ENCODE measurements around the gene NKD2. TPM values are rescaled to one million over a fixed set of nuclear protein-coding genes. Genes with fewer than 3 reads are reported as not detected.

NKD2 gene
- total and polyA plus RNA-seq, 2 of the 4 experiments (the other 2 are of a cell fraction), result not detected

DNA sequence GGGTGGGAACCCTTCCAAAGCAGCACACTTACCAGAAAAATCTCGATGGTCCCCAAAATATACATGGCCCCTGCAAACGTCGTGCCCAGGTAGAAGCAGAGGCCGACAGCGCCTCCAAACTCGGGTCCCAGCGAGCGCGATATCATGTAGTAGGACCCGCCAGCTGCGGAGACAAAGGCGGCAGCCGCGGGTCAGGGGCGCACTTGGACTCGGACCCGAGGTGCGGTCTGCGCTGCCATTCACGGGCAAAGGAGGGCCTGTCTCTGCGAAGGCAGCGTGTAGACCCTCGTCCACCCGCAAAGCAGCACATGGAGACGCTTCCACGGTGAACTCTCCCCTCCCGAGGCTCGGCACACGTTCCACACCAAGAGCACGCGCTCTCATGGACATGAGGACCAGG, 78.3 kb downstream of the NKD2 start:
- Histone ChIP-seq H3K18ac (ENCODE audit: low read depth, low read length) (no peak overlapping the region), H4K20me1 (ENCODE audit: insufficient read depth, low read length) (no peaks in the 10 kb centered on the region; the same call in 1 of the 2 replicates), H4K5ac (ENCODE audit: low read depth, low read length) (no peak overlapping the region), H3K56ac (ENCODE audit: extremely low read depth, insufficient read depth, low read length) (no peak overlapping the region), H2AK5ac (ENCODE audit: low read depth, low read length) (no peak overlapping the region), H3K27ac (ENCODE audit: insufficient read depth, low read length) (no peak overlapping the region), H4K8ac (ENCODE audit: low read depth in 2 of 2, low read length in 2 of 2) (no peak overlapping the region), H3K36me3 (ENCODE audit: control insufficient read depth, insufficient read depth, low read length) (peaks cover 27% of the 10 kb centered on the region; the same call in 1 of the 2 replicates), H2BK15ac (ENCODE audit: low read depth, low read length) (no peak overlapping the region), H2BK5ac (ENCODE audit: low read depth, low read length, poor library complexity, severe bottlenecking) (no peak overlapping the region), H3K14ac (replicated peaks; ENCODE audit: low read depth, low read length) (no peak overlapping the region), H3K79me1 (ENCODE audit: low read depth in 1 of 2, low read length in 2 of 2) (no peaks in the 10 kb centered on the region), H3K4me2 (ENCODE audit: low read depth, low read length) (no peak overlapping the region), H3K4me1 (ENCODE audit: control insufficient read depth, insufficient read depth, low read length) (no peaks in the 10 kb centered on the region), H3K23ac (ENCODE audit: low read depth, low read length) (no peak overlapping the region), H3K9me3 (ENCODE audit: control insufficient read depth, insufficient read depth, low read length) (no peaks in the 10 kb centered on the region), H2AK9ac (replicated peaks; ENCODE audit: low read depth, low read length, poor library complexity) (no peak overlapping the region), H3K4ac (ENCODE audit: low read depth, low read length) (no peak overlapping the region), H2BK20ac (ENCODE audit: low read depth, low read length) (no peak overlapping the region), H3K4me3 (ENCODE audit: insufficient read depth, low read depth, low read length) (no peak overlapping the region), H3K9me1 (ENCODE audit: insufficient read depth, low read length) (no peaks in the 10 kb centered on the region), H2AFZ (replicated peaks; ENCODE audit: low read length, poor library complexity) (no peak overlapping the region), H3K27me3 (ENCODE audit: control insufficient read depth, insufficient read depth, low read length) (no peaks in the 10 kb centered on the region), H4K91ac (ENCODE audit: insufficient read depth, low read depth, low read length) (no peak overlapping the region), H3K9ac (ENCODE audit: low read depth, low read length) (no peak overlapping the region), H2BK120ac (ENCODE audit: low read depth, low read length) (no peak overlapping the region)
- no peak for DNase-seq
- no TSS peak for BruUV-seq (replicated peaks)
- dilution Hi-C loops (cut with HindIII; ENCODE audit: low sequenced_read_pairs, unreplicated experiment), result no loop called here
- WGBS, 2 experiments (ENCODE audit: extremely low coverage in 2 of 2, insufficient read length in 1 of 2), result 95% methylated on average over 23 of the region's 31 CpGs; no CpG with 5 or more reads in 1 of the 2 experiments
- POLR2A ChIA-PET (ENCODE audit: unreplicated experiment), result no interaction called here
- TF ChIP-seq NFE2L2 (IDR thresholded peaks at IDR 0.05; ENCODE audit: low read depth, low read length) (no peak), FOS (IDR thresholded peaks at IDR 0.05; ENCODE audit: low read depth, low read length) (no peak), CEBPB (IDR thresholded peaks at IDR 0.05; ENCODE audit: low read depth, low read length) (no peak), MAZ (IDR thresholded peaks at IDR 0.05; ENCODE audit: borderline replicate concordance, low read depth, low read length) (no peak), RAD21 (IDR thresholded peaks at IDR 0.05; ENCODE audit: low read length) (no peak), SMC3 (IDR thresholded peaks at IDR 0.05; ENCODE audit: low read depth, low read length) (no peak), RCOR1 (IDR thresholded peaks at IDR 0.05; ENCODE audit: insufficient replicate concordance, low read length) (no peak), BHLHE40 (IDR thresholded peaks at IDR 0.05; ENCODE audit: low read depth, low read length) (no peak), MXI1 (IDR thresholded peaks at IDR 0.05; ENCODE audit: borderline replicate concordance, low read depth, low read length) (no peak), MAFK (IDR thresholded peaks at IDR 0.05; ENCODE audit: low read depth, low read length) (no peak)
- TF ChIP-seq, protein P1, sequence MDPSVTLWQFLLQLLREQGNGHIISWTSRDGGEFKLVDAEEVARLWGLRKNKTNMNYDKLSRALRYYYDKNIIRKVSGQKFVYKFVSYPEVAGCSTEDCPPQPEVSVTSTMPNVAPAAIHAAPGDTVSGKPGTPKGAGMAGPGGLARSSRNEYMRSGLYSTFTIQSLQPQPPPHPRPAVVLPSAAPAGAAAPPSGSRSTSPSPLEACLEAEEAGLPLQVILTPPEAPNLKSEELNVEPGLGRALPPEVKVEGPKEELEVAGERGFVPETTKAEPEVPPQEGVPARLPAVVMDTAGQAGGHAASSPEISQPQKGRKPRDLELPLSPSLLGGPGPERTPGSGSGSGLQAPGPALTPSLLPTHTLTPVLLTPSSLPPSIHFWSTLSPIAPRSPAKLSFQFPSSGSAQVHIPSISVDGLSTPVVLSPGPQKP (IDR thresholded peaks at IDR 0.05; ENCODE audit: borderline replicate concordance, low read depth, low read length), result no peak
- TF ChIP-seq, protein P2, sequence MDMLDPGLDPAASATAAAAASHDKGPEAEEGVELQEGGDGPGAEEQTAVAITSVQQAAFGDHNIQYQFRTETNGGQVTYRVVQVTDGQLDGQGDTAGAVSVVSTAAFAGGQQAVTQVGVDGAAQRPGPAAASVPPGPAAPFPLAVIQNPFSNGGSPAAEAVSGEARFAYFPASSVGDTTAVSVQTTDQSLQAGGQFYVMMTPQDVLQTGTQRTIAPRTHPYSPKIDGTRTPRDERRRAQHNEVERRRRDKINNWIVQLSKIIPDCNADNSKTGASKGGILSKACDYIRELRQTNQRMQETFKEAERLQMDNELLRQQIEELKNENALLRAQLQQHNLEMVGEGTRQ (IDR thresholded peaks at IDR 0.05; ENCODE audit: low read depth, low read length), result no peak
- in situ Hi-C loops (cut with MboI; ENCODE audit: low sequenced_read_pairs), result no loop called here
- CTCF ChIA-PET, result no interaction called here
- no peak for ATAC-seq (ENCODE audit: low read depth)
- intact Hi-C loops (cut with micrococcal nuclease), result no loop called here

All from IMR-90 (cell line).